Measurements from ENCODE around the gene DDX42. TPM values are rescaled to one million over a fixed set of nuclear protein-coding genes. Genes with fewer than 3 reads are reported as not detected.
A peak's percentile ranks its signal among the peaks of the same experiment; 100 is the strongest.

The DDX42 gene
- total and polyA plus RNA-seq, 2 of the 13 experiments (the other 11 are each of a cell fraction or from before 2014, with no cell fraction given): 87.2 to 92.9 TPM

GRCh38 chr17:63741408-63742173 lies 32.4 kb upstream of the DDX42 start, which contains the start of gene STRADA (continued):
- TF ChIP-seq ELF4 (CRISPR knock-in tag; IDR thresholded peaks at IDR 0.05; ENCODE audit: borderline replicate concordance) (peak; percentile 88), ZNF431 (CRISPR knock-in tag; IDR thresholded peaks at IDR 0.05; ENCODE audit: borderline replicate concordance, low read depth) (peak; percentile 81; the same call in 1 of the 2 replicates), FOXP4 (CRISPR knock-in tag; IDR thresholded peaks at IDR 0.05) (peak; percentile 64), ISL2 (CRISPR knock-in tag; IDR thresholded peaks at IDR 0.05) (peak; percentile 75), ZBTB7A (CRISPR knock-in tag; IDR thresholded peaks at IDR 0.05) (no peak), ATAD3A (CRISPR knock-in tag; IDR thresholded peaks at IDR 0.05) (0 out of 2 replicates have a peak, but pooled peaks have one; percentile 52), SRSF1 (optimal IDR thresholded peaks at IDR 0.05; ENCODE audit: low read depth, low read length) (peak; percentile 59), MYNN (CRISPR knock-in tag; IDR thresholded peaks at IDR 0.05; ENCODE audit: low read depth) (peak; percentile 79; the same call in 1 of the 2 replicates), U2AF2 (IDR thresholded peaks at IDR 0.05; ENCODE audit: low read depth, low read length) (no peak), MTA3 (CRISPR knock-in tag; IDR thresholded peaks at IDR 0.05) (no peak), ZNF414 (CRISPR knock-in tag; IDR thresholded peaks at IDR 0.05) (no peak; the same call in 1 of the 2 replicates), CEBPB (IDR thresholded peaks at IDR 0.05; ENCODE audit: borderline replicate concordance, low read depth, low read length) (0 out of 2 replicates have a peak, but pooled peaks have one; percentile 48), STAG1 (CRISPR knock-in tag; IDR thresholded peaks at IDR 0.05) (no peak), BRD4 (CRISPR knock-in tag; IDR thresholded peaks at IDR 0.05) (peak; percentile 74), ZNF567 (CRISPR knock-in tag; IDR thresholded peaks at IDR 0.05; ENCODE audit: borderline replicate concordance) (0 out of 2 replicates have a peak, but pooled peaks have one; percentile 33), MXD1 (CRISPR knock-in tag; IDR thresholded peaks at IDR 0.05) (peak; percentile 84), ZNF513 (CRISPR knock-in tag; conservative IDR thresholded peaks at IDR 0.05) (no peak), NFIB (CRISPR knock-in tag; IDR thresholded peaks at IDR 0.05; ENCODE audit: borderline replicate concordance) (no peak), KAT8 (CRISPR knock-in tag; IDR thresholded peaks at IDR 0.05) (peak; percentile 81), TAF15 (IDR thresholded peaks at IDR 0.05; ENCODE audit: low read depth, low read length, poor library complexity, severe bottlenecking) (peak; percentile 41), TOE1 (CRISPR knock-in tag; IDR thresholded peaks at IDR 0.05) (no peak; the same call in 1 of the 2 replicates), ZNF317 (CRISPR knock-in tag; IDR thresholded peaks at IDR 0.05) (0 out of 2 replicates have a peak, but pooled peaks have one; percentile 15), SRF (IDR thresholded peaks at IDR 0.05; ENCODE audit: low read depth, low read length) (no peak), ZNF652 (CRISPR knock-in tag; IDR thresholded peaks at IDR 0.05; ENCODE audit: borderline replicate concordance, low read depth) (no peak), WIZ (CRISPR knock-in tag; IDR thresholded peaks at IDR 0.05) (peak; percentile 53; the same call in 1 of the 2 replicates)
